Activated CD4-positive, alpha-beta T cell treated with anti-CD3 and anti-CD28 coated beads, Interleukin-2, amount 10 ng/mL, durations not matched to agents 7 days and 5 days (primary cell): ENCODE data around the gene SLC2A4RG. TPM values are rescaled to one million over a fixed set of nuclear protein-coding genes. Genes with fewer than 3 reads are reported as not detected.
"Not testable (repeated sequence)": the region's sequence is repeated elsewhere in the genome, so short reads cannot be mapped to it uniquely, and the experiment has no call there.

Source experiments
- CTCF ChIA-PET: fragments of 350-600 bp; sonication (Branson Sonifier 250); formaldehyde crosslinking; loops from one replicate; lab custom pipeline; 2021; ENCODE audit warnings: antibody characterized with exemption; lab: Charles Lee
- POLR2A ChIA-PET: fragments of 350-600 bp; sonication (Branson Sonifier 250); formaldehyde crosslinking; loops from one replicate; lab custom pipeline; 2021; ENCODE audit warnings: antibody characterized with exemption; lab: Charles Lee
- DNase-seq: peaks from one replicate; pipeline ENCODE4 v3.0.0-alpha.2; 2020
- H3K27ac Mint-ChIP-seq: one replicate; pipeline ENCODE4 v1.8.0; 2021; ENCODE audit warnings: mild to moderate bottlenecking, moderate library complexity, mixed read lengths
- H3K27me3 Mint-ChIP-seq: one replicate; pipeline ENCODE4 v1.8.0; 2021; ENCODE audit warnings: mixed read lengths
- H3K36me3 Mint-ChIP-seq: one replicate; pipeline ENCODE4 v1.8.0; 2021; ENCODE audit warnings: low read depth, mixed read lengths
- H3K4me1 Mint-ChIP-seq: one replicate; pipeline ENCODE4 v1.8.0; 2021; ENCODE audit warnings: mixed read lengths
- H3K4me3 Mint-ChIP-seq: one replicate; pipeline ENCODE4 v1.8.0; 2021; ENCODE audit warnings: mild to moderate bottlenecking, moderate library complexity, mixed read lengths
- H3K9me3 Mint-ChIP-seq: one replicate; pipeline ENCODE4 v1.8.0; 2021; ENCODE audit warnings: mixed read lengths
- total RNA-seq, 2 experiments: library from RNA; stranded (reverse); gene quantifications; one replicate each; pipeline ENCODE4 v1.2.3, GENCODE V29; 2021

SLC2A4RG gene
- total RNA-seq, 2 experiments from 2014 or later = 105 to 129 TPM

DNA sequence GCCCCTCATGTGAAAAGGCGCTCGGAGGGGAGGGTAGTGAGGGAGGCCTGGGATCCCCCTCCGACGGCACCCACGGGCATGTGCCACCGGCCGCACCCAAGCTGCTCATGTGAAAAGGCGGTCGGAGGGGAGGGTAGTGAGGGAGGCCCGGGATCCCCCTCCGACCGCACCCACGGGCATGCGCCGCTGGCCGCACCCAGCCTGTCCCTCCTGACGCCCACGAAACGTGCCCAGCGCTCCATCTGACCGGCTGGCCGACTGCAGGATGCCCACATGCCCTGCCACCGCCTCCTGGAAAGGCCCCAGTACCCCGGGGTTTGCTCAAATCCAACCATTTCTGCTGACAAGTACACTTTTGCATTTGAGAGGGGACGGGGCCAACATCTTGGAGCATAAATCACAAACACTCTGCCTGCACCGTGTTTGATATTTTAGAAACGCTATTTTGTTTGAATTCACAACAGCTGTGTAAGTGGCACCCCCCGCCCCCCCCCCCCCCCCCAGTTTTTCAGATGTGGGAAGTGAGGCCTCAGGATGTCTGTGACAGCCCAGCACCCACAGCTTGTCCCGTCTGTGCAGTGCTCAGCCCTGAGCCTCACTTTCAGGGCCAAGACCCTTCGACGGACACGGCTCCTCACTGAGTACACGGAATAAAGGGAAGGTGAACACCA lies 34.1 kb downstream of the SLC2A4RG start:
- no peak for DNase-seq
- H3K27ac Mint-ChIP-seq = no peak overlapping the region
- no peaks in the 10 kb centered on the region for H3K36me3 Mint-ChIP-seq
- no peaks in the 10 kb centered on the region for H3K9me3 Mint-ChIP-seq
- ChIA-PET POLR2A (no interaction called here), CTCF (interaction anchor here (3.1 kb wide), 1 partner anchor 13 kb away, joined by 9 read pairs; no protein-coding TSS in a partner anchor)
- H3K4me1 Mint-ChIP-seq = peaks cover 3% of the 10 kb centered on the region
- no peak overlapping the region for H3K4me3 Mint-ChIP-seq
- peaks cover 3% of the 10 kb centered on the region for H3K27me3 Mint-ChIP-seq

DNA sequence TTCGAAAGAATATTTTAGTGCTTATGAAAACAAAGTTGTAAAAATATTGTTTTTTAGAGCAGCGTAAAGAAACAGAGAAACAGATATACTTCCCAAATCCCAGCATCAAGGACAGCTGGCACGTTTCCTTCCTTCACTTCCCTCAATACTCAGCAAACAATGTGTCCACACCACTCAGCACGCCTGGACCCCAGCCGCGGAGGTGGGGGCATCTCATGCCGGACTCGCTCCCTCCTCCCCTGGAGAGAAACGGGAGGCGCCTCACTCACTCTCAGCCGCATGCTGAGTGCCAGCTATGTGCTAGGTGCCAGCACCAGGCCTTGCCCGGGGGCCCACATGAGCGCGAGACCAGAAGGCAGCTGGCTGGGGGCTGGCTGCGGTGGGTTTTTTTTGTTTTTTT lies 34.7 kb downstream of the SLC2A4RG start:
- no peak overlapping the region for H3K4me3 Mint-ChIP-seq
- no peak for DNase-seq
- peaks cover 3% of the 10 kb centered on the region for H3K27me3 Mint-ChIP-seq
- H3K27ac Mint-ChIP-seq = no peak overlapping the region
- ChIA-PET POLR2A (no interaction called here), CTCF (interaction anchor here (3.1 kb wide), 1 partner anchor 12 kb away, joined by 9 read pairs; no protein-coding TSS in a partner anchor)
- no peaks in the 10 kb centered on the region for H3K36me3 Mint-ChIP-seq
- no peaks in the 10 kb centered on the region for H3K9me3 Mint-ChIP-seq
- H3K4me1 Mint-ChIP-seq = peaks cover 3% of the 10 kb centered on the region

DNA sequence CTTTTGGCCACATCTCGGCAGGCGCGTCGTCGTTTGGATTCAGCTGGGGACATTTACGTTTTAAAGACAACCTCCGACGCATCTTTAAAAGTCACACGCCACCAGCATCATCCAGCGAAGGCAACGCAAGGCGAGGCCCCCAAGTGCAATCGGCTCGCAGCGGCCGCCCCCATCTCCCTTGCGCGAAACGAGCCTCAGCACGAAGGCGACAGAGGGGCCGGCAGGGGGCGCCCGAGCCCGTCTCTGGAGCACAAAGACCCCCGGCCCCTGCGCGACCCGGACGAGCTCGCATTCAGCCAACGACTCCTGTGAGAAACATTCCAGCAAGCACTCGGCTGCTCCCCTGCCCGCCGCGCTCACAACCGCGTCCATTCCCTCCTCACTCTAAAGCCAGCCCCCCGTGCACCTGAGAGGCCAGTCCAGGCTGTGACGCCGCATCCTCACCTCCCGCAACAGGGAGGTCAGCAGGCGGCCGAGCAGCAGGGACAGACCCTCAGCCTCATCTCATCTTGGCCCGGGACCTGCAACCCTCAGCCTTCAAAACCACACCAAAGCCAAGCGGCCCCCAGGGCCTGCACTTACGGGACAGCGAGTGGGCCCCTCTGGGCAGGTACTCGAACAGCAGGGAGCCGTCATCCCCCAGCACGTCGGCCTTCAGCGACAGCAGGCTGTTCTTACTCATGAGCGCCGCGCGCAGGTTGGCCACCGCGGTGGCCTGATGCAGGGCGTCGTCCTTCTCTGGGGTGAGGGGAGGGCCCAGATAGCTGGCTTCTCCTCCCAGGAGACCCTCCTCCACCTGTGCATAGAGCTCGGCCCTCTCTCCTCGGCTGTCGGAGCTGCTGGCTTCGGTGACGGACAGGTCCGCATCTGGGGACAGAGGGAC lies 35.8 kb downstream of the SLC2A4RG start:
- Mint-ChIP-seq H3K4me1 (peaks cover 3% of the 10 kb centered on the region), H3K36me3 (no peaks in the 10 kb centered on the region), H3K4me3 (no peak overlapping the region), H3K9me3 (no peaks in the 10 kb centered on the region), H3K27ac (no peak overlapping the region), H3K27me3 (peaks cover 3% of the 10 kb centered on the region)
- DNase-seq = peak; percentile 23
- ChIA-PET CTCF (interaction anchor here (0.7 to 3.1 kb wide), 3 partner anchors 9 to 18 kb away, joined by 3 to 9 read pairs (median 4); no protein-coding TSS in a partner anchor), POLR2A (no interaction called here)

DNA sequence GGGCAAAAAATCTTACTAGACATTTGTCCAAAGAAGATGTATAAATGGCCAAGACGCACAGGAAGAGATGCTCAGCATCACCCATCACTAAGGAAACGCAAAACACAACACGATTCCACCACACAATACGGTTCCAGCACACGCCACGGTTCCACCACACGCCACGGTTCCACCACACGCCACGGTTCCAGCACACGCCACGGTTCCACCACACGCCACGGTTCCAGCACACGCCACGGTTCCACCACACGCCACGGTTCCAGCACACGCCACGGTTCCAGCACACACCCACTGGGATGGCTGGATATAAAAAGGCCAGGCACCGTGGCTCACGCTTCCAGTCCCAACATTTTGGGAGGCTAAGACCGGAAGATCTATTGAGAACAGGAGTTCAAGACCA lies 37.3 kb downstream of the SLC2A4RG start:
- DNase-seq, H3K36me3 Mint-ChIP-seq, H3K4me3 Mint-ChIP-seq, H3K27me3 Mint-ChIP-seq, H3K4me1 Mint-ChIP-seq, H3K9me3 Mint-ChIP-seq, POLR2A ChIA-PET, H3K27ac Mint-ChIP-seq: not testable (repeated sequence)
- CTCF ChIA-PET = interaction anchor here (1.0 kb wide), 1 partner anchor 9 kb away, joined by 3 read pairs; no protein-coding TSS in a partner anchor

DNA sequence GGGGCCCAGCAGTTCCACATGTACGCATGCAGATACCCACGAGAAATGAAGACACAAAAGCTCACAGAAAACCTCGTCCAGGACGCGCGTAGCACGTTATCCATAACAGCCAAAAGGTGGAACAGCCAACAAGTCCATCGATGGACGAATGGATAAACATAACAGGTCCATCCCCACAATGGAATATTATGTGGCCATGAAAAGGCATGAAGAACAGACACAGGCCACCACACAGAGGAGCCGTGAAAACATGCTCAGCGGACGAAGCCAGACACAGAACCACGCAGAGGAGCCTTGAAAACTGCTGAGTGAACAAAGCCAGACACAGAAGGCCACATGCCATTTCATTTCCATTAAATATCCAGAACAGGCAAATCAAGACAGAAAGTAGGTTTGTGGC lies 38.0 kb downstream of the SLC2A4RG start:
- Mint-ChIP-seq H3K27ac (no peak overlapping the region), H3K27me3 (peaks cover 3% of the 10 kb centered on the region), H3K9me3 (no peaks in the 10 kb centered on the region), H3K4me3 (no peak overlapping the region), H3K36me3 (no peaks in the 10 kb centered on the region), H3K4me1 (peaks cover 17% of the 10 kb centered on the region)
- DNase-seq = no peak
- CTCF ChIA-PET = interaction anchor here (1.0 kb wide), 1 partner anchor 8 kb away, joined by 3 read pairs; no protein-coding TSS in a partner anchor
- POLR2A ChIA-PET = no interaction called here

DNA sequence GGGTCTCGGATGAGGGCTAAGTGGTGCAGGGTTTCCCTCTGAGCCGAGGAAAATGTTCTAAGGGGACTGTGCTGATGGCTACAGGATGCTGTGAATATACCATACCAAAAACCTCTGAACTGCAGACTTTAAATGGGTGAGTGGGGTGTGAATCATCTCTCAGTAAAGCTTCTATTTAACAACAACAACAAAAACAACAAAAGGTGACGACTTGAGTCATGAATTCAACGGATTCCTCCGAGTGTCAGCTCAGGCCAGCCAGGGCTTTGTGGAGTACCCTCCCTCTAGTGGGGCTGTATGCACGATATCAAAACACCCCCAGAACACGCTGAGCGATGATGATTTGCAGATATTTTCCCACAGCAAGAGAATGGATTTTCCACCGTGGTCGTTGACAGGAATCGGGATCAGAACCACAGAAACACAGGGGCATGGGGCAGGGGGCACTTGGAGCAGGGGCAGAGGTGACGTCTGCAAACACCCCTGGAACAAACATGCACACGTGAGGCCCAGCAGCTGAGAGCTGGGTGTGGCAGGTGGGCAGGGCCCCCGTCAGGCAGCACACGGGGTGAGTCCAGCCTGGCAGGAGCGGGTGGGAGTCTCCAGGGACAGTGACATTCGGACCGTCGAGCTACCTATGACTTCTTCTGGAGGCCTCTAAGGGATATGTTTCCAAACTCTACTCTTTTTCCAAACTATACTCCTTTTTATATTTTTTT lies 38.6 kb downstream of the SLC2A4RG start:
- no peak for DNase-seq
- H3K9me3 Mint-ChIP-seq = no peaks in the 10 kb centered on the region
- CTCF ChIA-PET = no interaction called here

DNA sequence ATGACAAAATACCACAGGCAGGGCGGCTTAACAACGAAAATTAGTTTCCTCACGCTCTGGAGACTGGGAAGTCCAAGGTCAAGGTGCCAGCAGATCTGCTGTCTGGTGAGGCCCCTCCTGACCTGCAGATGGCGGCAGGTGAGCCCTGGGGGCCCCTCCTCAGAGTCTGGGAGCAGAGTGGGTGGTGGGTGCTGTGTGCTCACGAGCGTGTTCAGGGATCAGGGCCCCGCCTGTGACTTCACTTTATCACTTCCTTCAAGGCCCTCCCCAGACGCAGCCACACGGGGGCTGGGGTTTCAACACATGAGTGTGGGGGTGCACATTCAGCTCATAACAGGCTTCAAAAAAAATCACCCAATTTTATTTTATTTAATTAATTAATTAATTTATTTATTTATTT lies 39.3 kb downstream of the SLC2A4RG start:
- no peak overlapping the region for H3K4me3 Mint-ChIP-seq
- H3K4me1 Mint-ChIP-seq = peaks cover 18% of the 10 kb centered on the region
- H3K36me3 Mint-ChIP-seq = no peaks in the 10 kb centered on the region
- no peaks in the 10 kb centered on the region for H3K9me3 Mint-ChIP-seq
- ChIA-PET CTCF (no interaction called here), POLR2A (no interaction called here)
- DNase-seq = no peak
- peaks cover 3% of the 10 kb centered on the region for H3K27me3 Mint-ChIP-seq
- H3K27ac Mint-ChIP-seq = no peak overlapping the region

More for the DNA sequence above, 38.6 kb downstream of the SLC2A4RG start:
- Mint-ChIP-seq H3K36me3 (no peaks in the 10 kb centered on the region), H3K27ac (no peak overlapping the region), H3K4me1 (peaks cover 18% of the 10 kb centered on the region), H3K27me3 (peaks cover 3% of the 10 kb centered on the region), H3K4me3 (no peak overlapping the region)
- POLR2A ChIA-PET = no interaction called here

DNA sequence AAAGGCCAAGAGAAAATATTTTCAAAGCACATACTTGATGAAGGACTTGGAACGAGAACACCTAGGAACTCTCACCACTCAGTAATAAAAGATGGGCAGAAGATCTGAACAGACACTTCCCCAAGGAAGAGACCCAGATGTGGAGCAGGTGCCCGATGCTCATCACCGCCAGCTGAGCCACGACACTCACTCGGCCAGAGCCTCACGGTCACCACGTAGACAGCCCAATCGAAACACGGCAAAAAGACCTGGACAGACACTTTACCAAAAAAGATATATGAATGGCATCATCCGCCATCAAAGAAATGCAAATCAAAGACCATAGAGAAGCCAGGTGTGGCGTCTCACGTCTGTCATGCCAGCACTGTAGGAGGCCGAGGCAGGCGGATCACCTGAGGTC lies 41.6 kb downstream of the SLC2A4RG start:
- POLR2A ChIA-PET = no interaction called here
- Mint-ChIP-seq H3K36me3 (no peaks in the 10 kb centered on the region), H3K27me3 (no peaks in the 10 kb centered on the region), H3K27ac (no peak overlapping the region), H3K9me3 (no peaks in the 10 kb centered on the region), H3K4me3 (no peak overlapping the region), H3K4me1 (peaks cover 20% of the 10 kb centered on the region)
- DNase-seq = no peak
- CTCF ChIA-PET = interaction anchor here (0.6 to 1.6 kb wide), 2 partner anchors 19 to 75 kb away, joined by 3 to 5 read pairs; no protein-coding TSS in a partner anchor

DNA sequence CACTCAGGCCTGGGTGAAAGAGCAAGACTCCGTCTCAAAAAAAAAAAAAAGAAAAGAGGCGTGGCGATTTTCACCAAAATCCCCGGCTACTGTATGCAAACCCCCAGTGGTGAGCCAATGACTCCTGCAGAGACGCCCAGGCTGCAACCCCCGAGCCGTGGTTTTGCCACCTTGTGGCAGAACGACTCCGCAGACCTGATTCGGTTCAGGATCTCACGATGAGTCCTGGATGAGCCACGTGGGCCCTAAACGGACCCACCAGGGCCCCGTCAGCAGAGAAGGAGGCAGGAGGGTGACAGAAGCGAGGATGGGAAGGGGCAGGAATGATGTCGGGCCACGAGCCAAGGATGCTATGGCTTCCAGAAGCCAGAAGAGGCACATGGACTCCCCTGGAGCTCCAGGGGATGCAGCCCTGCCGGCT lies 42.5 kb downstream of the SLC2A4RG start:
- peaks cover 24% of the 10 kb centered on the region for H3K4me1 Mint-ChIP-seq
- no peaks in the 10 kb centered on the region for H3K9me3 Mint-ChIP-seq
- peak; percentile 65 for DNase-seq
- no peaks in the 10 kb centered on the region for H3K27me3 Mint-ChIP-seq
- no peaks in the 10 kb centered on the region for H3K36me3 Mint-ChIP-seq
- ChIA-PET CTCF (interaction anchor here (0.7 to 1.6 kb wide), 2 partner anchors 18 to 285 kb away, joined by 3 to 5 read pairs; no protein-coding TSS in a partner anchor), POLR2A (no interaction called here)
- H3K4me3 Mint-ChIP-seq = no peak overlapping the region
- H3K27ac Mint-ChIP-seq = no peak overlapping the region

DNA sequence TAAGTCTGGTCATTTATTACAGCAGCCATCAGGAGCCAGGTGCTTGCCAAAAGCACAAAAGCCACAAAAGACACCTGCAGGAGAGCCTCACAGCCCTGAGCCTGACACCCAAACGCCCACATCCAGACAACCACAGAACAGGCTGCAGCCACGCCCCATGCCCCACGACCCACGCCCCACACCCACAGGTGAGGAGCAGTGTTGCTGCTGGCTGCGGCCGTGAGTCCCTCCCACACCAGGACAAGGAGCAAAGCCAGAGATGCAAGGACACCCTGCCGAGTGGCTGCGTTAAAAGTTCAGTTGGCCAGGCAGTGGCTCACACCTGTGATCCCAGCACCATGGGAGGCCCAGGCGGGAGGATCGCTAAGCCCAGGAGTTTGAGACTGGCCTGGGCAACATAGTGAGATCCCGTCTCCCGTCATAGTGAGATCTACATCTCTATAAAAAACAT lies 43.0 kb downstream of the SLC2A4RG start:
- no peak overlapping the region for H3K4me3 Mint-ChIP-seq
- no peak overlapping the region for H3K27ac Mint-ChIP-seq
- CTCF ChIA-PET = interaction anchor here (1.6 kb wide), 1 partner anchor 18 kb away, joined by 5 read pairs; no protein-coding TSS in a partner anchor
- no peaks in the 10 kb centered on the region for H3K9me3 Mint-ChIP-seq
- peaks cover 24% of the 10 kb centered on the region for H3K4me1 Mint-ChIP-seq
- POLR2A ChIA-PET = no interaction called here
- DNase-seq = peak; percentile 23
- H3K27me3 Mint-ChIP-seq = no peaks in the 10 kb centered on the region
- no peaks in the 10 kb centered on the region for H3K36me3 Mint-ChIP-seq

DNA sequence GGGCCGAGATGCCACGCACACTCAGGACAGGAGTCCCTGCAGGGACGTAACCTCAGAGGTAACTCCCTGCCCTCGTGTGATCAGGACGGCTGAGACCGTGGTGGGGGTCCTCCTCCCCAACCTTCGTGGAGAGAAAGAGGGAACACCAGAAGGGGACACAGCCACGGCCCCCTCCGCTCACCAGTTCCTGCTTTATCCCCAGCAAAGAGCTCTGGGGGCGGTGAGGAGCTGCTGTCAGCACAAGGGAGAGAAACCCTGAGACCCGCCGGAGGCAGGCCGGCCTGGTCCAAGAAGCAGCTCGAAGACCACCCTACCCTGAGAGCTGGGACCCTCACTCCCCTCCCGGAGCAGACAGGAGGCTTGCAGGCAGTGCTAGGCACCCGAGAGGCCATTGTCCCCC lies 44.4 kb downstream of the SLC2A4RG start:
- ChIA-PET CTCF (interaction anchor here (0.6 to 1.6 kb wide), 7 partner anchors 8 to 672 kb away, joined by 3 to 9 read pairs (median 3); partner anchors contain the start of genes ARFRP1, PTK6 and ZGPAT), POLR2A (no interaction called here)
- H3K4me1 Mint-ChIP-seq = peaks cover 24% of the 10 kb centered on the region
- no peaks in the 10 kb centered on the region for H3K9me3 Mint-ChIP-seq
- no peak overlapping the region for H3K27ac Mint-ChIP-seq
- H3K27me3 Mint-ChIP-seq = no peaks in the 10 kb centered on the region
- DNase-seq = no peak
- H3K4me3 Mint-ChIP-seq = no peak overlapping the region
- no peaks in the 10 kb centered on the region for H3K36me3 Mint-ChIP-seq

DNA sequence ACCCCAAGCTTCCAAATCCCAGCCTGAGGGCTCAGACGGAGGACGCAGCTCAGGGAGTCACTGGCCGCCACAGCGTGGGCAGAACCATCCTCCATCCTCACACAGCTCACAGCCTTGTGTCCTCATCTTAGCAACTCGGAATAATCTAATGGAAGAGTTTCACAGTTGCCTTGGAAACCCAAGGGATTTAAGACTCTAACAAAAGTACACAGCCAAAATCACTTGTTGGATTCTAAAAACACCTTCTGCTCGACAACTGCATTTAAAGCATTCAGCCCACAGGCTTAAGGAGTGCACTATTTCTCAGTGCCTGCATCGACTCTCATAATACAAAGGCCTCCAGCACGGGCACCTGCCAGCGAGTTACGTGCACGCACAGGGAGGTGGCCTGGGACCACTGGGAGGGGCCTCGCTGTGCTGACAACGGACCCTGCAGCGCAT lies 46.1 kb downstream of the SLC2A4RG start:
- Mint-ChIP-seq H3K9me3 (no peaks in the 10 kb centered on the region), H3K27me3 (no peaks in the 10 kb centered on the region), H3K27ac (no peak overlapping the region), H3K36me3 (no peaks in the 10 kb centered on the region), H3K4me3 (no peak overlapping the region), H3K4me1 (peaks cover 24% of the 10 kb centered on the region)
- no peak for DNase-seq
- ChIA-PET CTCF (interaction anchor here (0.5 to 2.8 kb wide), 14 partner anchors 9 to 253 kb away, joined by 3 to 17 read pairs (median 4); partner anchors contain the start of genes ARFRP1 and ZGPAT), POLR2A (no interaction called here)
